Embryonic facial prominence (tissue), 1 donor: ENCODE measurements around the gene FADS3.

Experiments
- DNase-seq: peaks from one replicate; pipeline ENCODE4 v3.0.0-alpha.2; 2016; ENCODE audit errors: extremely low spot score

FADS3 gene

DNA sequence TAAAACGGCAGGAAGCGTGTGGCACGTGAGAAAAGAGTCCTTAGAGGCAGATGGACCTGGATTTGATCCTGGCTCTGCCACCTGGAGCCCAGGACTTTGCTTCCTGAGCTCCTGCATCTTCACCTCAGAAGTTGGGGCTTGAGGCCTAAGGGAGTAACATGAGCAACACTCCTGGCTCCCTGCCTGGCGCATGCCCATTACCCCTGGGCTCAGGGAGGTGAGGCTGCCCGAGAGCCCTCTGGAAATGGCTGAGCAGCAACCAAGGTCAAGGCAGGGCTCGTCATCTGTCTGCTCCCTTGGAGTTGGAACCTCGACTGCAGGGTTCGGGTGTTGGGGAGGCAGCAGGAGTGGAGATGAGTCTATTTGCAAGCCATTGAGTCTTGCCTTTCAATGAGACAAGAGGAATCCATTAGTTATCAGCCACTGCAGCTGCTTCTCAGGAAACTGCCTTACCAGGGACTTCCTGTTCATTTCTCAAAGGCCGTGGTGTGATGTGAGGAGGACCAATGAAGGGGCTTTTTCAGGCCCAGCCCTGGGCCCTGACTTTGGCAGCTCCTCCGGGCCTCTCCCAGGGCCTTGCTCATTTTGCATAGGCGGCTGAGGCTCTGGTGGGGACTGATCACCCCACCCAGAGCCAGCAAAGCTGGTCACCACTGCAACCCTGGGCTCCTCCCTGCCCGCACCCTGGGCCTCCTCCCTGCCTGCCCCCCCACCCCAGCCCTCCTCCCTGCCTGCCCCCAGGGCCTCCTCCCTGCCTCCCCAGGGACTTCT is 56.9 kb downstream of the FADS3 start:
- no peak for DNase-seq

DNA sequence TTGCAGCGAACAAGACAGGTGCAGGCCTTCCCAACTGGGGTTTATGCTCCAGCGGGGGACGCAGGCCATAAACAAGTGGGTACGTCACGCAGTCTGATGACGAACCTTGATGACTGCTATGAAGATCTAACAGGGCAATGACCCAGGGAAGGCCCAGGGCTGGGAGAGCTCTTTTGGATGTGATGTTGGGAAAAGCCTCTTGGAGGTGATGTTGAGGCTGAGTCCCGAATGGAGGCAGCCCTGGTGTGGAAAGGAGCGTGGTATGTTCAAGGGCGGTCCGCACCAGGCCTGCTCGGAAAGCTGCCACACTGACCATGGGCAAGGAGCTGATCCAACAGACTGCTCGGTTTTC is 57.4 kb downstream of the FADS3 start:
- DNase-seq, result no peak

DNA sequence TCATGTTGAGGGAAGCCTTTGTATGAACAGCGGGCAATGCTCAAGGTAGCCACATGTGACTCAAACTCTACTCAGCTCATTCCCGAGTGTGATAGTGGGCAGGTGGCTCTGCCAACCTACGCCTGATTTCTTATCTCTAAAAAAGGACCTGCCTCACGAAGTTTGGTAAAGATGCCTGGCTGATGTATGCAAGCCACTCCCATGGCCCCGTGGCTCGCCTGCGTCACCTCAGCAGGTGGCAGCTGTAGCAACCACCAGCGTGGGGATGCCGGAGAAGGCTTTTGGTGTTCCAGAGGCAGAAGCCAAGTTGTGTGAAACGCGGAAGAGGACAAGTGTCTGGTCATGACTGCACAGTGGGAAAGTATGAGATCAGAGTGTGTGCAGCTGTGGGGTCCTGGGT is 57.9 kb downstream of the FADS3 start:
- DNase-seq, result no peak

DNA sequence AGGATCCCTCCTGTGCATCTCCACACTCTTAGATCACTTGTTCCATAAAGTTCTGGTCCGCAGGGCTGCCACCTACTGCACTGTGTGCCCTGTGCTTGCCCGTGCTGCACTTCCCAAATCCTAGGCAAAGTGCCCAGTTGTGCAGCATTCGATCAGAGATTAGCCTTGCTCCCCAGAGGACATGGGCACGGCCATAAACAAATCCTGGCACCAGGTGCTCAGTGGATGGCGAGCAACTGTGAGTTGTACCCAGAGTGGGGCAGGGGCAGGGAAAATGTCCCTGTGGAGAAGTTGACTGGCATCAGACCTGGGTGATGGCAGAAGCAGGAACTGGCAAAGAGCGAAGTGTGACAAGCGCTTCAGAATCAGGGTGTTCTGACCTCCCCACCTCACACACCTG is 58.6 kb downstream of the FADS3 start:
- no peak for DNase-seq

DNA sequence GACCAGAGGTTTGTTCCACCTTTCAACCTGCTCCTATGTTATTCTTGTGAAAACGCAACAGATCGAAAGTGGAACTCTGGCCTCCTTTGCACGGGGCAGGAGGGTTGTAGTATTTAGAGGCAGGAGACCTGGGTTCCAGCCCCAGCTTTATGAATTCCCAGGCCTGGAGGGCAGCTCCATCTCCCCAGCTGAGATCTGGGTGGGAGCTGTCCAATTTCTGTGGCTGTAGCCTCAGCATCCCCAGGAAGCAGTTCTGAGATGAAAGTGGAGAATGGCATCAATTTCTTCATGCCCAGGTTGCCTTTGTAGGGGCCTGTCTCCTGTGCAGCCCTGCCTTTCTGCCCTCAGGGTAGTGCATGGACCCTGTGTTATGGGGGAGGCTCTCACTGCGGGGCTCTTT is 59.1 kb downstream of the FADS3 start:
- DNase-seq, result no peak

DNA sequence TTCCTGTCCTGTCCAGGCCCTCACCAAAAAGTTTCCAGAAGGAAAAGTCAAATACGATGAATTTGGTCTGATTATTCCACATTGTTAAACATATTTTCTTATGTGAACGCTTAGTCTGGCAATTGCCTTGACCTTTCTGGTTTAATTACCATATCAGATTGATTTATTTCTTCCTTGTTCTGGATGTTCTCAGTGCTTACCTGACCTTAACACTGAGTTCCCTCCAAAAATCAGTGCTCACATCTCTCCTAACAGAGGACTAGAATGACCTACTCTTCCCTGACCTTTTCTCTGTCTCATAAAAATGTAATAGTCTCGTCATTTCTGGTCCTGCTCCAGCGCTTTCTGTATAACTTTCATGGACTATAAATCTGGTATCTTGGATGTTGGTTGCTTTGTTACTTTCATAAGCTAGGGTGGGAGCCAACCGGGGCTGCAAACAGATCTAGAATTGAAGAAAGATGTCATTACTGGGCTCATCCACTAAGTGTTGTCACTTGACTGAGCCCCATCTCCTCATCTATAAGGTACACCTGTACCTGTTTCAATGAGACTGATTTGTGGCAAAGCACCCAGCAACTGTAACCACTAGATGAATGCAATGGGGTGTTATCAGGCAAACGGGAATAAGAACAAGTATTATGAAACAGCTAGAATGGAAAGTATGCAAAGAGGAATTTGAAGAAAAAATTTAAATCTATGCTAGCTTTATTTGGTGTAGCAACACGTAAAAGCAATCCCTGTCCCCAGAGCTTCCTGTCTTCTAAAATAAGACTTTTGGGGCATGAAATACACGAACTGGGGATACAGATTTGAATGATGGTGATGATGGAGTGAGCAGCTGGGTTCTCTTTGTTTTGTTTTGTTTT is 60.9 kb downstream of the FADS3 start:
- no peak for DNase-seq

DNA sequence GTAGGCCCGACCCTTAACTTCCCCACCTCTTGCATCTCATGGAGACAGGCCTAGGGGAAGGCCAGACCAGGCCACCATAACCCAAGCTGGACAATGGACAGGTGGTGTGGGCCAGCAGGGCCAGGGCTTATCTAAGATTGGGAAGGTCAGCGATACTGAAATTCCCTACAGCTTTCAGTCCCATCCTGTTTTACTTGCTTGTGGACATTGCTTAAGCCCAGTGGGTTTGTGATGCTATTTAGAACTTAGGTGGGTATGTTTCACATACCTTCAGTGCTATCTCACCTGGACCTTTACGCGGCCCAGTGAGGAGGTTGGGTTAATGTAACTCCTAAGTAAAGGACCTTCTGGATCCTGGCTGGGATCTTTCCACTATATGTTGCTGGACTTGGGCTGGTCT is 61.5 kb downstream of the FADS3 start:
- no peak for DNase-seq

DNA sequence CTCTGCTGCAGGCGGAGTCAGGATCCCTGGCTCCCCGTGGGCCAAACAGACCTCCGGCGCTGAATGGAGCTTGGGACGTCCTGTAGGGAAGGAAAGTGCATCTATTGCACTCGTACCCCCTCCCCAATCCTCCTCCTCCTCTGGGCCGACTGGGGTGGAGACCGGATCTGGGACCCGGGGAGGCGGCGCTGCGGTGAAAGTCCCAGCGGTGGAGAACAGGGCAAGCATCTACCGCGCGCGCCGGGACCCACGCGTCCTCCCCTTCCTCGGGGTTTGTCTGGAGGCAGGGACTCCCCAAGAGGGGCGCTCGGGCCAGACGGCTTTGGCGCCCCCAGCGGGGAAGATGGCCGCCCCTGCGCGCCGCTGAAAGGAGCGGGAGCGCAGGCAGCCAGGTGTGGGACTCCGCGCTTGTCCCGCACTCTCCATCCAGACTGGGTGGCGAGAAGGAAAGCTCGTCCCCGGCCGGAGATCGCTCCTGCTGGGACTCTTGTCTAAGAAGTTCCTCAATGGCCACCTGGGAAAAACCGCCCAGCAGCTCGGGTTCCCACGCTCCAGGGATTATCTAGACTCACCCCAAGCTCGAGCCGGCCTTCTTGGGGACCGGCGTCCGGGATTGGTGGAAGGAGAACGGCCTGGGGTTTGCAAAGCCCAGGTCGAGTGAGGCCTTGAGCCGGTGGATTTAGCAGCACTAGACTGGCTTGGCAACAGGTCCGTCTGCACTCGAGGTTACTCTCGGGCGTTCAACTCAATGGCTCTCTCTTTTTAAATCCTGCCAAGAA is 62.5 kb downstream of the FADS3 start:
- DNase-seq, result no peak

DNA sequence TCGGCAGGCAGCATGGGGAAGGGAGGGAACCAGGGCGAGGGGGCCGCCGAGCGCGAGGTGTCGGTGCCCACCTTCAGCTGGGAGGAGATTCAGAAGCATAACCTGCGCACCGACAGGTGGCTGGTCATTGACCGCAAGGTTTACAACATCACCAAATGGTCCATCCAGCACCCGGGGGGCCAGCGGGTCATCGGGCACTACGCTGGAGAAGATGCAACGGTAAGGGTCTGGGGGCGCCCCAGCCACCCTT is 63.0 kb downstream of the FADS3 start:
- DNase-seq, result no peak

DNA sequence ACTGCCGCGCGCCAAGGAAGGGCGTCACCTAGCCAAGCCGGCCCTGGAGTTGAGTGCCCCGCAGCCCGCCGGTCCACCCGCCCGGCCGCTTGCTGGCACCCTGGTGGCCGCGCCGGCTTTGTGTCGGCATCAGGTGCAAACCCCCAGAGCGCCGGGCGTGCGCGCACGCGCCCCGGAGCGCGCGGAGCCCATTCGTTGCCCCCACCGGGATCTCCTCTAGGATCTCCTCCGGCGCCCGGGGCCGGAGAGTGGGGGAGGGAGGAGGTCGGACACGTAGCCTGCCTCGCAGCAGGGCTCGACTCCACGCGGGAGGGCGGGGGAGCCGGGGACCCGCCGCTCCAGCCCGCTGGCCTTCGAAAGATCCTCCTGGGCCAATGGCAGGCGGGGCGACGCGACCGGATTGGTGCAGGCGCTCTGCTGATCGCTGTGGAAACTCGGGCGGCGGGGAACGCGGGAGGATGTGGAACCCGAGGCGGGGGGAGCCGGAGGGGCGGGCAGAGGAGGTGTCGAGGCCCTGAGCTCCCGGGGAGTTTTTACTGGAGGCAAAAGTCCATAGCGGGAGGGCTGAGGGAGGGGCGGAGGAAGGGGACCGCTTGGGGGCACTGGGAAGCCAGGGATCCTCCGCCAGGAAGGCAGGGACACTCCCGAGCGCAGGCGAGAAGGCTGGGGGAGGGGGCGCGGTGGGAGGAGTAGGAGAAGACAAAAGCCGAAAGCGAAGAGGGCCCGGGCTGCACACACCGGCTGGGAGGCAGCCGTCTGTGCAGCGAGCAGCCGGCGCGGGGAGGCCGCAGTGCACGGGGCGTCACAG is 63.6 kb downstream of the FADS3 start, which contains the start of gene FADS2:
FADS2 (plus strand) TSS at position 730 of the 808 bp plus-strand sequence. CDS start 91 bp downstream, outside the sequence.
- peak; percentile 53 for DNase-seq

DNA sequence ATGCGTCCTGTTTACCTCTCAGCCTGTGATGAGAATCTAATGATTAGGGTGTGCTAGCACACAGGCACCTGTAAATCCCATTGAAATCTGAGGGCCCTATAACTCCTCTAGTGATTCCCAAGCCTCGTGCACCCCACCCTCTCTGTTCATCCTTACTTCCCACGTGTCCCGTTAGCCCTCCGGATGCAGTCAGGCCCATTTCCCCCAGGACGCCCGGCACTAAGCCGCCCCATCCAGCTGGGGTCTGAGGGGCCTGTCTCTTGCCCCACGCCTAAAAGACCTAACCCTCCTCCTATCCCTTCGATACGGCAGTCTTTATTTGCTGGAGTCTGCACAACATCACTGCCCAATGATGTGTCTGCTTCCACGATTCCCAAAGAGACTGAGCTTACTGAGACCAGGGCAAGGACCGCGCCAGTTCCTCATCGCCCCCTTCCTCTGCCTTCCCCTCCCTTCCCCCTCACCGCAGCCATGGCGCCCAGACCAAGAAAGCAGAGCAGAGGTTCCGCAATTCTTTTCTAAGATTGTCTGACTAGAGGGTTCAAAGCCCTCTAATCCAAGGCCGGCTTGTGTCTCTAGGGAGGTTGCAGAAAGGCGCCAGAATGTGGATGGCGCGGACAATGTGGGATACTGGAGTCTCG is 64.3 kb downstream of the FADS3 start:
- DNase-seq, result no peak
